Chondrocyte (in vitro differentiated cells): ENCODE measurements around the gene MRPS35. TPM values are rescaled to one million over a fixed set of nuclear protein-coding genes. Genes with fewer than 3 reads are reported as not detected.

Experiments
- DNase-seq: peaks from one replicate; pipeline ENCODE4 v3.0.0; 2021; ENCODE audit warnings: mixed read lengths, low spot score
- H3K27ac Mint-ChIP-seq: one replicate; pipeline ENCODE4 v1.8.0; 2021; ENCODE audit warnings: mild to moderate bottlenecking, moderate library complexity, mixed read lengths; ENCODE audit not compliant: unreplicated experiment
- H3K27me3 Mint-ChIP-seq: 2 replicates; pipeline ENCODE4 v1.8.0; 2021; ENCODE audit warnings: low read depth, mixed read lengths
- H3K36me3 Mint-ChIP-seq: 2 replicates; pipeline ENCODE4 v1.8.0; 2021; ENCODE audit warnings: low read depth, mixed read lengths
- H3K4me1 Mint-ChIP-seq: 2 replicates; pipeline ENCODE4 v1.8.0; 2021; ENCODE audit warnings: low read depth, mild to moderate bottlenecking, mixed read lengths
- H3K4me3 Mint-ChIP-seq: one replicate; pipeline ENCODE4 v1.8.0; 2021; ENCODE audit warnings: mild to moderate bottlenecking, moderate library complexity, mixed read lengths; ENCODE audit not compliant: unreplicated experiment
- H3K9me3 Mint-ChIP-seq: 2 replicates; pipeline ENCODE4 v1.8.0; 2021; ENCODE audit warnings: low read depth, mixed read lengths
- total RNA-seq: library from RNA; stranded (reverse); gene quantifications from 3 replicates; pipeline ENCODE4 v1.2.1, GENCODE V29; 2021
- TF ChIP-seq, protein P1 (sequence below): fragments of 200-600 bp; sonication (generic); IDR thresholded peaks from 2 replicates; pipeline ENCODE4 v1.5.0; 2021; ENCODE audit warnings: antibody characterized with exemption, mild to moderate bottlenecking, moderate library complexity

Gene MRPS35
- total RNA-seq, 1 donor from 2014 or later: 33.1 TPM

DNA sequence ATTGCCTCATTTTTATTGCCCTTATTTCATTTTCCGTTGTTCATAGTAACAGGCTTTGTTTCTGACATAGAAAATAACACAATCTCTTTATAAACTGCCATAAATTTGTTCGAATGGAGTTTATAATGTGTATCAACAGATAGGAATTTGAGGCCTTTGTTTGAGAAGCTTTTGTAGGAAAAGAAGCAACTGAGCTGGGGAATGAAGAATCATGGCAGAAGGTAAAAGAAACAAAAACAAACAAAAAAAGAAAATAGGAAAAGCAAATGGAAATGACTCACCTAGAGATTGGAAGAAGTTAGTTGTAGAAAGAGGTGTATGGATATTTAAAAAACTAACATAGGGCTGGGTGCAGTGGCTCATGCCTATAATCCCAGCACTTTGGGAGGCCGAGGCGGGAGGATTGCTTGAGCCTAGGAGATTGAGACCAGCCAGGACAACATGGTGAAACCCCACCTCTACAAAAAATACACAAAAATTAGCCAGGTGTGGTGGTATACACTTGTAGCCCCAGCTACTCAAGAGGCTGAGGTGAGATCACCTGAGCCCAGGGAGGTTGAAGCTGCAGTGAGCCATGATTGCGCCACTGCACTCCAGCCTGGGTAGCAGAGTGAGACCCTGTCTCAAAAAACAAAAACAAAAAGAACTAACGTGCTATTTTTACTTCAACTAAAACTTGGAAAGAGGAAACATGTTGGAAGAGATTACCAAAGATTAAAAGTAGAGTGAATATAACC is 14.9 kb upstream of the MRPS35 start:
- H3K27me3 Mint-ChIP-seq: no peaks in the 10 kb centered on the region
- no peak overlapping the region for H3K27ac Mint-ChIP-seq
- H3K36me3 Mint-ChIP-seq: peaks cover 28% of the 10 kb centered on the region
- no peak for DNase-seq
- TF ChIP-seq, protein P1, sequence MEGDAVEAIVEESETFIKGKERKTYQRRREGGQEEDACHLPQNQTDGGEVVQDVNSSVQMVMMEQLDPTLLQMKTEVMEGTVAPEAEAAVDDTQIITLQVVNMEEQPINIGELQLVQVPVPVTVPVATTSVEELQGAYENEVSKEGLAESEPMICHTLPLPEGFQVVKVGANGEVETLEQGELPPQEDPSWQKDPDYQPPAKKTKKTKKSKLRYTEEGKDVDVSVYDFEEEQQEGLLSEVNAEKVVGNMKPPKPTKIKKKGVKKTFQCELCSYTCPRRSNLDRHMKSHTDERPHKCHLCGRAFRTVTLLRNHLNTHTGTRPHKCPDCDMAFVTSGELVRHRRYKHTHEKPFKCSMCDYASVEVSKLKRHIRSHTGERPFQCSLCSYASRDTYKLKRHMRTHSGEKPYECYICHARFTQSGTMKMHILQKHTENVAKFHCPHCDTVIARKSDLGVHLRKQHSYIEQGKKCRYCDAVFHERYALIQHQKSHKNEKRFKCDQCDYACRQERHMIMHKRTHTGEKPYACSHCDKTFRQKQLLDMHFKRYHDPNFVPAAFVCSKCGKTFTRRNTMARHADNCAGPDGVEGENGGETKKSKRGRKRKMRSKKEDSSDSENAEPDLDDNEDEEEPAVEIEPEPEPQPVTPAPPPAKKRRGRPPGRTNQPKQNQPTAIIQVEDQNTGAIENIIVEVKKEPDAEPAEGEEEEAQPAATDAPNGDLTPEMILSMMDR: no peak
- H3K4me1 Mint-ChIP-seq: no peaks in the 10 kb centered on the region
- no peaks in the 10 kb centered on the region for H3K9me3 Mint-ChIP-seq
- no peak overlapping the region for H3K4me3 Mint-ChIP-seq

DNA sequence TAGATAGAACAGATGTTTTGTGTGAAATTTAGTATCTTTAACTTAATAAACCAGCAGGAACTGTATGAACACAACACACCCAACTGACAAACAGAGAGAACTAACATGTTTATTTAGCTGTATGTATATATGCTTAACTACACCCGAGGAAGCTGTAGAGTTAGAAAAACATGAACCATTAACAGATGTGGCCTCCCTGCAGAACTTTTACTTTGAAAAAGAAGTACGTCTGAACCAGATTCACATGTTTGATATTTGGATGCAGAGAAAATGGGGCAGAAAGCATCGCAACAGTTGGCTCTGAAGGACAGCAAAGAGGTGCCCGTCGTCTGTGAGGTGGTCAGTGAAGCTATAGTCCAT is 14.4 kb upstream of the MRPS35 start, which contains the start of gene REP15:
TSS of gene REP15 (plus strand) at position 155 of the 360 bp plus-strand sequence. CDS start at position 271, 116 bp downstream.
- Mint-ChIP-seq H3K4me3 (no peak within 1 kb of the TSS), H3K4me1 (no peaks in the 10 kb centered on the region), H3K27me3 (no peaks in the 10 kb centered on the region), H3K27ac (no peak within 1 kb of the TSS), H3K36me3 (peaks cover 28% of the 10 kb centered on the region), H3K9me3 (no peaks in the 10 kb centered on the region)
- TF ChIP-seq, protein P1: no peak
- no peak for DNase-seq

DNA sequence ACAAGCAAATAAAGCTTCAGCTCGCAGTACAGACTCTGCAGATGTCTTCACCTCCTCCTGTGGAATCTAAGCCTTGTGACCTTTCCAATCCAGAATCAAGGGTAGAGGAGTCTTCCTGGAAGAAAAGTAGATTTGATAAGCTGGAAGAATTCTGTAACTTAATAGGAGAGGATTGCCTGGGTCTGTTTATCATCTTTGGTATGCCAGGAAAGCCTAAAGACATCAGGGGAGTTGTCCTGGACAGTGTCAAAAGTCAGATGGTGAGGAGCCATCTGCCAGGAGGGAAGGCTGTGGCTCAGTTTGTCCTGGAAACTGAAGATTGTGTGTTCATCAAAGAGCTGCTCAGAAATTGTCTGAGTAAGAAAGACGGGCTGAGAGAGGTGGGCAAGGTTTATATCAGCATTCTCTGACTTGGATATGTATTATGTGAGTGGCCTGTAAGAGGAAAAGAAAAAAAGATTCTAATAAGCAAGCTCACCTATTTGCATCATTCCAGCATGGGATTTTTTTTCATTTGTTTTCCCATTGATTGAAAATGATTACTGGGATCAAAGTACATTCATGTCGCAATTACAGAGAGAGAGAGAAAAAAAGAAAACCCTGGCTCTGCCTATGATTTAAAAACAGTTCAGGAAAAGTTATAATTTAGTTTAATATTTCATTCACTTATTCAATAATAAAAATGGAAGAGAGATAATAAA is 13.6 kb upstream of the MRPS35 start:
- Mint-ChIP-seq H3K36me3 (peaks cover 22% of the 10 kb centered on the region), H3K27me3 (no peaks in the 10 kb centered on the region), H3K4me3 (no peak overlapping the region), H3K9me3 (no peaks in the 10 kb centered on the region), H3K4me1 (peaks cover 3% of the 10 kb centered on the region), H3K27ac (no peak overlapping the region)
- TF ChIP-seq, protein P1: no peak
- no peak for DNase-seq

DNA sequence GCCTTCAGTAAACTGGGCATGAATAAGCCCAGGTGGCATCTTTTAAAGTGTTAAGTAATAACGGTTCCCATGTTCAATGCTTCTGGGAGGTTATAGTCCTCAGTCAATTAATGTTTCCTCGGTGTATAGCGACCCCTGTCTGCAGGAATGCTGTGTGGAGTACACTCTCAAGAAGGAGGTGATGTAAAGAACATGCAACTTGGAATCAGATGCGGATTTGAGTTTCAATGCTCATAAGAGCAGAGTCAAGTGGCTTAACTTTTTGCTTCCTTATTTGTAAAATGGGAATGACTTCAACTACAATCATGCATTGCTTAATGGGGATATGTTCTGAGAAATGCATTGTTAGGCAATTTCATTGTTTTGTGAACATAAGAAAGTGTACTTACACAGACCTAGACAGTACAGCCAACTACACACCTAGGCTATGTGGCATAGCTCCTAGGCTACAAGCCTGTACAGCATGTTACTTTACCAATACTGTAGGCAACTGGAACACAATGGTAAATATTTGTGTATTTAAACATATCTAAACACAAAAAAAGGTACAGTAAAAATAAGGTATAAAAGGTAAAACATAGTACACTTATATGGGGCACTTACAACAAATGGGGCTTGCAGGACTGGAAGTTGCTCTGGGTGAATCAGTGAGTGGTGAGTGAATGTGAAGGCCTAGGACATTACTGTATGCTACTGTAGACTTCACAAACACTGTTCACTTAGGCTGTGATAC is 6.7 kb upstream of the MRPS35 start:
- H3K27ac Mint-ChIP-seq: peak overlapping the region; percentile 84
- no peaks in the 10 kb centered on the region for H3K27me3 Mint-ChIP-seq
- no peak for DNase-seq
- no peaks in the 10 kb centered on the region for H3K36me3 Mint-ChIP-seq
- no peak overlapping the region for H3K4me3 Mint-ChIP-seq
- peaks cover 16% of the 10 kb centered on the region for H3K4me1 Mint-ChIP-seq
- H3K9me3 Mint-ChIP-seq: no peaks in the 10 kb centered on the region
- TF ChIP-seq, protein P1: peak; percentile 96

DNA sequence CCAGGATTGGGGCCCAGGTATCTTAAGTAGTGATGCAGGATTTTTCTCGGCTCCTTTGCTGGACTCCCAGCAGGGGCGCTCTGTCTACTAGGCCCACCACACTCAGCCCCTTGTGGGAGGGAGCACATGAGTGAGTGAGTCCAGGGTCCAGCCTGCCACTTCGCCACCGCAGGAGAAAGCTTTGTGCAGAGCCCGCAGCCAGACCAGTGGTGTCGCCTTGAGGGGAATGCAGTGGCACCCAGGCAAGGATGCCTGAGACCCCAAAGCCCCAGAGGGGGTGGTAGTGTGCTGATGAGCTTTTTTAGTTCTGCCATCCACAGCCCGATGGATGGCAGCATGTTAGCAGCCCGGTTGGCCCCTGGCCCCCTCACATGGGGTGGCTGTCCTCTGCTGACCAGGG is 5.4 kb upstream of the MRPS35 start:
- Mint-ChIP-seq H3K4me3 (no peak overlapping the region), H3K27ac (no peak overlapping the region), H3K27me3 (no peaks in the 10 kb centered on the region), H3K4me1 (peaks cover 21% of the 10 kb centered on the region), H3K9me3 (no peaks in the 10 kb centered on the region), H3K36me3 (no peaks in the 10 kb centered on the region)
- no peak for DNase-seq
- TF ChIP-seq, protein P1: no peak
